ENCODE results near the gene GAL3ST3. TPM values are rescaled to one million over a fixed set of nuclear protein-coding genes. Genes with fewer than 3 reads are reported as not detected.
A peak's percentile ranks its signal among the peaks of the same experiment; 100 is the strongest.
"Not testable (repeated sequence)": the region's sequence is repeated elsewhere in the genome, so short reads cannot be mapped to it uniquely, and the experiment has no call there.

GAL3ST3 gene
- total RNA-seq, 3 donors from 2014 or later, result not detected

DNA sequence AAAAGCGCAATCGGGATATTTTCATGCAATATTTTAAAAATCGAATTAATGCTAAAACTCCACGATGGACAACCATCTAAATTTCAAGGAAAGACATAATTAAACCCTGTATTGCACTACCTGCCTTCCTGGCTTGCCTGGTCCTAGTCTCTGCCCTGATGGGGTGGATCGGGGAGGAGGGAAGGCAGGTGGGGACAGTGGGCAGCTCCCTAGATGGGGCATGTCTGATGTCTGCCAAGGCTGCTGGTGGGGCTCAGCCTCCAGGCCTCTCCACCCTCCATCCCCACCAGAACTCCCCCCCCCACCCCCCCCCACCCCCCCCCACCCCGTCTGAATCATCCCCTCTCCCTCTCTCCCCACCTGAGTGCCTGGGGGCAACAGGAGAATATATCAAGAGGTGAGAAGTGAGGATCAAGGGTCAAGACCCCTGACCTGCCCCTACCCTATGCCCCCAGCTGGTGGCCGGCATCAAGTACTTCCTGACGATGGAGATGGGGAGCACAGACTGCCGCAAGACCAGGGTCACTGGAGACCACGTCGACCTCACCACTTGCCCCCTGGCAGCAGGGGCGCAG lies 36.5 kb downstream of the GAL3ST3 start:
- DNase-seq (peak in 1 of 3 donors; percentile 25), ATAC-seq (no peak)
- Histone ChIP-seq H3K9me3 (no peaks in the 10 kb centered on the region), H3K4me3 (no peak overlapping the region), H3K4me1 (ENCODE audit: low read depth) (peaks cover 5% of the 10 kb centered on the region), H3K36me3 (ENCODE audit: low read depth) (no peaks in the 10 kb centered on the region)
- TF ChIP-seq, protein P1, sequence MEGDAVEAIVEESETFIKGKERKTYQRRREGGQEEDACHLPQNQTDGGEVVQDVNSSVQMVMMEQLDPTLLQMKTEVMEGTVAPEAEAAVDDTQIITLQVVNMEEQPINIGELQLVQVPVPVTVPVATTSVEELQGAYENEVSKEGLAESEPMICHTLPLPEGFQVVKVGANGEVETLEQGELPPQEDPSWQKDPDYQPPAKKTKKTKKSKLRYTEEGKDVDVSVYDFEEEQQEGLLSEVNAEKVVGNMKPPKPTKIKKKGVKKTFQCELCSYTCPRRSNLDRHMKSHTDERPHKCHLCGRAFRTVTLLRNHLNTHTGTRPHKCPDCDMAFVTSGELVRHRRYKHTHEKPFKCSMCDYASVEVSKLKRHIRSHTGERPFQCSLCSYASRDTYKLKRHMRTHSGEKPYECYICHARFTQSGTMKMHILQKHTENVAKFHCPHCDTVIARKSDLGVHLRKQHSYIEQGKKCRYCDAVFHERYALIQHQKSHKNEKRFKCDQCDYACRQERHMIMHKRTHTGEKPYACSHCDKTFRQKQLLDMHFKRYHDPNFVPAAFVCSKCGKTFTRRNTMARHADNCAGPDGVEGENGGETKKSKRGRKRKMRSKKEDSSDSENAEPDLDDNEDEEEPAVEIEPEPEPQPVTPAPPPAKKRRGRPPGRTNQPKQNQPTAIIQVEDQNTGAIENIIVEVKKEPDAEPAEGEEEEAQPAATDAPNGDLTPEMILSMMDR (IDR thresholded peaks at IDR 0.05), result no peak
- intact Hi-C loops (cut with DNase I, micrococcal nuclease), result no loop called here

DNA sequence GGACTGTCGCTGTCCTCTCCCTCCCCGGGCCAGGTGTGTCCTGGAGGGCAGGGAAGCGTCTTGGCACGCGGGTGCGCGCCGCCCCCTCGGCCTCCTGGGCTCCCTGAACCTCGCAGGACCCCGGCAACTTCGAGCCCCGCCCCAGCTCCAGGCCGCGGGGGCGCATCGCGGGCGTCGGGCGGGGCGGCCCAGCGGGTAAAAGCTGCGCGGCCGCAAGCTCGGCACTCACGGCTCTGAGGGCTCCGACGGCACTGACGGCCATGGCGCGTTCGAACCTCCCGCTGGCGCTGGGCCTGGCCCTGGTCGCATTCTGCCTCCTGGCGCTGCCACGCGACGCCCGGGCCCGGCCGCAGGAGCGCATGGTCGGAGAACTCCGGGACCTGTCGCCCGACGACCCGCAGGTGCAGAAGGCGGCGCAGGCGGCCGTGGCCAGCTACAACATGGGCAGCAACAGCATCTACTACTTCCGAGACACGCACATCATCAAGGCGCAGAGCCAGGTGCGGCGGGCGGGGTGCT lies 37.1 kb downstream of the GAL3ST3 start, which contains the start of gene CST6:
TSS of gene CST6 (plus strand) at position 224 of the 519 bp plus-strand sequence. CDS start at position 261, 37 bp downstream.
- Histone ChIP-seq H3K9me3 (no peaks in the 10 kb centered on the region), H3K36me3 (ENCODE audit: low read depth) (no peaks in the 10 kb centered on the region), H3K4me3 (no peak within 1 kb of the TSS), H3K4me1 (ENCODE audit: low read depth) (peaks cover 5% of the 10 kb centered on the region)
- TF ChIP-seq, protein P1 (IDR thresholded peaks at IDR 0.05), result no peak
- intact Hi-C loops (cut with DNase I, micrococcal nuclease), result no loop called here
- peak; percentile 18 for ATAC-seq
- peak in 1 of 3 donors; percentile 54 for DNase-seq

DNA sequence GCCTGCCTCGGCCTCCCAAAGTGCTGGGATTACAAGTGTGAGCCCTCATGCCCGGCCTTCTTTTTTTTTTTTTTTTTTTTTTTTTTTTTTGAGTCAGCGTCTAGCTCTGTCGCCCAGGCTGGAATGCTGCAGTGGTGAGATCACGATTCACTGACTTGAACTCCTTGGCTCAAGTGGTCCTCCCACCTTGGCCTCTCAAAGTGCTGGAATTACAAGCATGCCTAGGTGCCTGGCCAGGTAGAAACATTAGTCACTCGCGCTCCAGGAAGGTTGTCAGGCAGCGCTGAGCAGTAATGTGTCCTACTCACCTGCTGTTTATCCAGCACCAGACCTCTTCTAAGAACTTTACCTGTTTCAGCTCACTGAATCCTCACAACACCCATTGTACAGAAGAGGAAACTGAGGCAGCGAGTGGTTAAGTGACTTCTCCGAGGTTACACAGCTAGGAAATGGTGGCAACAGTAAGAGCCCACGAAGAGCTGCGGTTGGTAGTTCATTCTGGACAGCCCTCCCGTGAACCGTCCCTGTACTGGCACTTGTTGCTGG lies 37.6 kb downstream of the GAL3ST3 start:
- DNase-seq, result peak in 1 of 3 donors; percentile 24
- H3K4me3 ChIP-seq, result no peak overlapping the region
- ATAC-seq, result no peak
- TF ChIP-seq, protein P1 (IDR thresholded peaks at IDR 0.05), result no peak
- no peaks in the 10 kb centered on the region for H3K36me3 ChIP-seq (ENCODE audit: low read depth)
- intact Hi-C loops (cut with DNase I, micrococcal nuclease), result no loop called here
- H3K9me3 ChIP-seq, result no peaks in the 10 kb centered on the region
- peaks cover 5% of the 10 kb centered on the region for H3K4me1 ChIP-seq (ENCODE audit: low read depth)

DNA sequence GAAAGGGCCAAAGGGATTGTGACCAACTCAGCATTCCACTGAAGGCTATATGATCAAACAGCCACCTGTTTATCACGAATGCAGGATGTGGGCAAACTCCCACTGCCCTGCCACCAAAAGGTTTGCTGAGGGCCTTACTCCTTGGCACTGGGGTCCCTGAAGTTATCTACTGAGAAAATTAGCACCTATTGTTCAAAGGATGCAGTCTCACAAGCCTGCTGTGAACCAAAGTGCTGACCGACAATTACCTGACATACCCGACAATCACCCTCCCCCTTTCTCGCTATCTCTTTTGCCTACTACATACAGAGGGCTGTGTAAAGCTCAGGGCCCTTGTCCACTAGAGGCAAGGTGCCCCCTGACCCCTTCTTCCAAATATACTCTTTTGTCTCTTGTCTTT lies 38.9 kb downstream of the GAL3ST3 start:
- ATAC-seq, result not testable (repeated sequence)

DNA sequence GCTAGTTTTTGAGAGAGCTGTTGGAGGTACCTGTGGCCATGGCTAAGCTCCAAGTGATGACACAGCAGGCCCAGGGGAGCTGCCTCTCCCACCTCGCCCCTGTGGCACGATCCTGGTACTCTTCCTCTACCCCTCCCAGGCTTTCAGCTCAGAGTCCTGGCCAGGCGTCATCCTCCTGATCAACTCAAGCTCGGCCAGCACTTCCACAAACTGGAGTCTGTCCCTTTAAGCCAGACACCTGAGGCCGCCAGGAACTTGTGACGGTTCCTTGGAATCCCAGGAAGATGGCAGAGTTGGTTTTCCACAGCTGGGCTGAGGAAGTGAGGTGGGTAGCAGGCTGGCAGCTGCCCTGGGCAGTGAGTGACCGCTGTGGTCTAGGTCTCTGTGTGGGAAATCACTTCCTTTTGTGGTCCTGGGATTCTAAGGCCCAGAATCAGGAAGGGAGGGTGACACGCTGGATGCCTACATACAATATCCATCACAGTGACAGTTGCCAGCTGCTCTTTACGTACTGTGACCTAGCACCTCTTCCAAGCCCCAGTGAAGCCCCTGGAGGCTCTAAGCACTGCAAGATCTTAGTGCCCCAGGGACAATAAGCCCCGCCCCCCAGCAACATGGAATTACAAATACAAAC lies 40.4 kb downstream of the GAL3ST3 start:
- intact Hi-C loops (cut with DNase I, micrococcal nuclease), result no loop called here
- TF ChIP-seq, protein P1 (IDR thresholded peaks at IDR 0.05), result no peak
- Histone ChIP-seq H3K4me1 (ENCODE audit: low read depth) (peaks cover 5% of the 10 kb centered on the region), H3K36me3 (ENCODE audit: low read depth) (no peaks in the 10 kb centered on the region), H3K4me3 (no peak overlapping the region), H3K9me3 (no peaks in the 10 kb centered on the region)
- no peak for ATAC-seq
- DNase-seq, result no peak

More for the DNA sequence above, 38.9 kb downstream of the GAL3ST3 start:
- H3K36me3 ChIP-seq (ENCODE audit: low read depth); H3K4me3 ChIP-seq; H3K9me3 ChIP-seq; intact Hi-C loops (cut with DNase I, micrococcal nuclease); H3K4me1 ChIP-seq (ENCODE audit: low read depth); DNase-seq: not testable (repeated sequence)

DNA sequence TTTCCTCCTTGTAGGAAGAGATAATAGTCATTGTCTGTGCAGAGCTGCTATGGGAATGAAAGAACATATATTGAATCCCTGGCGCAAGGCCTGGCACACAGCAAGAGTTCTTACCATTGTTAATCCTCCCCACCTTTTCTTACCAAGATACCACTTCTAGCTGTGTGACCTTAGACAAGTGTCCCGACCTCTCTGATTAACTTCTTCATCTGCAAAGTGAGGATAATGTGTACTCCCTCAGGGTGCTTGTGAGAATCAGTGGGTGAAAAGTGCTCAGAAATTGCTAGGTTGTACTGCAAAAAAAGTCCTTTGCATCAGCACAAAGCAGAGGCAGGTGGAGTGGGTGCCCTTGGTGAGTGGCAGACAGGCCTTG lies 40.9 kb downstream of the GAL3ST3 start:
- no peak overlapping the region for H3K4me3 ChIP-seq
- H3K9me3 ChIP-seq, result no peaks in the 10 kb centered on the region
- H3K36me3 ChIP-seq (ENCODE audit: low read depth), result no peaks in the 10 kb centered on the region
- TF ChIP-seq, protein P1 (IDR thresholded peaks at IDR 0.05), result no peak
- no peak for DNase-seq
- ATAC-seq, result no peak
- intact Hi-C loops (cut with DNase I, micrococcal nuclease), result no loop called here
- H3K4me1 ChIP-seq (ENCODE audit: low read depth), result peaks cover 10% of the 10 kb centered on the region

Data from mucosa of descending colon (tissue), 3 donors.